ENCODE data around the gene NUFIP1. TPM values are rescaled to one million over a fixed set of nuclear protein-coding genes. Genes with fewer than 3 reads are reported as not detected.

NUFIP1 gene
- total and polyA plus RNA-seq, 2 donors: 3.0 to 4.1 TPM

- no peaks in the 10 kb centered on the region for H3K27me3 ChIP-seq (ENCODE audit: control insufficient read depth in 2 of 2, insufficient read depth in 1 of 2, low read length in 1 of 2)
- WGBS: 77% methylated on average over 9 of the region's 9 CpGs
- no peaks in the 10 kb centered on the region for H3K9me3 ChIP-seq (ENCODE audit: control insufficient read depth in 2 of 2, insufficient read depth in 1 of 2, low read length in 1 of 2)
- no peaks in the 10 kb centered on the region for H3K4me1 ChIP-seq (ENCODE audit: control insufficient read depth in 2 of 2, insufficient read depth in 2 of 2, low read length in 2 of 2)
- no peak for DNase-seq (ENCODE audit: low read depth in 6 of 9, low spot score in 9 of 9)
- peaks cover 0 to 9% of the 10 kb centered on the region in 2 donors for H3K36me3 ChIP-seq (ENCODE audit: control insufficient read depth in 2 of 2, insufficient read depth in 2 of 2, low read length in 1 of 2)
- no peak overlapping the region for H3K27ac ChIP-seq (ENCODE audit: low read depth in 1 of 2, low read length in 1 of 2)
- H3K4me3 ChIP-seq (ENCODE audit: low read length in 2 of 2): no peak overlapping the region
Observed at GRCh38 chr13:44974056-44974793, 15.0 kb downstream of the NUFIP1 start.

- peak in 2 of 9 donors; percentile 12 to 24 for DNase-seq (ENCODE audit: low read depth in 6 of 9, low spot score in 9 of 9)
- Histone ChIP-seq H3K27ac (ENCODE audit: low read depth in 1 of 2, low read length in 1 of 2) (no peak overlapping the region), H3K4me1 (ENCODE audit: control insufficient read depth in 2 of 2, insufficient read depth in 2 of 2, low read length in 2 of 2) (no peaks in the 10 kb centered on the region), H3K27me3 (ENCODE audit: control insufficient read depth in 2 of 2, insufficient read depth in 1 of 2, low read length in 1 of 2) (no peaks in the 10 kb centered on the region), H3K4me3 (ENCODE audit: low read length in 2 of 2) (no peak overlapping the region), H3K36me3 (ENCODE audit: control insufficient read depth in 2 of 2, insufficient read depth in 2 of 2, low read length in 1 of 2) (peaks cover 0 to 7% of the 10 kb centered on the region in 2 donors), H3K9me3 (ENCODE audit: control insufficient read depth in 2 of 2, insufficient read depth in 1 of 2, low read length in 1 of 2) (no peaks in the 10 kb centered on the region)
- 45% methylated on average over 3 of the region's 3 CpGs for WGBS
Observed at GRCh38 chr13:44972956-44973581, 16.2 kb downstream of the NUFIP1 start.

- peaks cover 0 to 3% of the 10 kb centered on the region in 2 donors for H3K36me3 ChIP-seq (ENCODE audit: control insufficient read depth in 2 of 2, insufficient read depth in 2 of 2, low read length in 1 of 2)
- no peaks in the 10 kb centered on the region for H3K9me3 ChIP-seq (ENCODE audit: control insufficient read depth in 2 of 2, insufficient read depth in 1 of 2, low read length in 1 of 2)
- no peaks in the 10 kb centered on the region for H3K27me3 ChIP-seq (ENCODE audit: control insufficient read depth in 2 of 2, insufficient read depth in 1 of 2, low read length in 1 of 2)
- 97% methylated on average over 7 of the region's 7 CpGs for WGBS
- no peak for DNase-seq (ENCODE audit: low read depth in 6 of 9, low spot score in 9 of 9)
- H3K4me3 ChIP-seq (ENCODE audit: low read length in 2 of 2): no peak overlapping the region
- H3K4me1 ChIP-seq (ENCODE audit: control insufficient read depth in 2 of 2, insufficient read depth in 2 of 2, low read length in 2 of 2): no peaks in the 10 kb centered on the region
- no peak overlapping the region for H3K27ac ChIP-seq (ENCODE audit: low read depth in 1 of 2, low read length in 1 of 2)
Observed at GRCh38 chr13:44971656-44972595, 17.3 kb downstream of the NUFIP1 start.

- DNase-seq (ENCODE audit: low read depth in 6 of 9, low spot score in 9 of 9): peak in 4 of 9 donors; percentile 23 to 51 (median 28)
- WGBS: 72% methylated on average over 4 of the region's 4 CpGs
- H3K36me3 ChIP-seq (ENCODE audit: control insufficient read depth in 2 of 2, insufficient read depth in 2 of 2, low read length in 1 of 2): peaks cover 5% of the 10 kb centered on the region in 2 donors
Observed at GRCh38 chr13:44969551-44970484, 19.5 kb downstream of the NUFIP1 start.

DNA sequence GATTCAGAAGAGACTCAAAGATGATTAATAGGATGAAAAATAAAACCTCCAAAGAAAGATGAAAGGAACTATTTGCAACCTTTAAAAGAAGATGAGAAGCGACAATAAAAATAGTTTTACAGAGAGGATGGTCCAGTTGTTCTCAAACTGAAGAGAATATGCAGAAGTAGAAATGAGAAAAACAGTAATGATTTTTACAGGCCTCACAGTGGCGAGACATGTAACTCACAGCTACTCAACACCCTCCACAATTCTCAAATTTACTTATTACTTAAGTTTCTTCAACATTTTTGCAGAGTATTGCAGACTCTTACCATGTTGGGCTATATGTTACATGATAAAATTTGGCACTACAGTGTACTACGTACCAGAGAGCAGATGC, 20.8 kb downstream of the NUFIP1 start:
- 94% methylated on average over 3 of the region's 3 CpGs for WGBS

More at GRCh38 chr13:44969551-44970484, 19.5 kb downstream of the NUFIP1 start:
- no peak overlapping the region for H3K27ac ChIP-seq (ENCODE audit: low read depth in 1 of 2, low read length in 1 of 2)
- H3K4me1 ChIP-seq (ENCODE audit: control insufficient read depth in 2 of 2, insufficient read depth in 2 of 2, low read length in 2 of 2): no peaks in the 10 kb centered on the region
- no peaks in the 10 kb centered on the region for H3K27me3 ChIP-seq (ENCODE audit: control insufficient read depth in 2 of 2, insufficient read depth in 1 of 2, low read length in 1 of 2)
- no peaks in the 10 kb centered on the region for H3K9me3 ChIP-seq (ENCODE audit: control insufficient read depth in 2 of 2, insufficient read depth in 1 of 2, low read length in 1 of 2)
- H3K4me3 ChIP-seq (ENCODE audit: low read length in 2 of 2): no peak overlapping the region

GRCh38 chr13:44967704-44968433, 21.4 kb downstream of the NUFIP1 start:
- WGBS: 88% methylated on average over 3 of the region's 3 CpGs
- Histone ChIP-seq H3K9me3 (ENCODE audit: control insufficient read depth in 2 of 2, insufficient read depth in 1 of 2, low read length in 1 of 2) (no peaks in the 10 kb centered on the region), H3K27me3 (ENCODE audit: control insufficient read depth in 2 of 2, insufficient read depth in 1 of 2, low read length in 1 of 2) (no peaks in the 10 kb centered on the region), H3K36me3 (ENCODE audit: control insufficient read depth in 2 of 2, insufficient read depth in 2 of 2, low read length in 1 of 2) (peaks cover 10 to 14% of the 10 kb centered on the region in 2 donors), H3K27ac (ENCODE audit: low read depth in 1 of 2, low read length in 1 of 2) (no peak overlapping the region), H3K4me1 (ENCODE audit: control insufficient read depth in 2 of 2, insufficient read depth in 2 of 2, low read length in 2 of 2) (no peaks in the 10 kb centered on the region), H3K4me3 (ENCODE audit: low read length in 2 of 2) (no peak overlapping the region)
- DNase-seq (ENCODE audit: low read depth in 6 of 9, low spot score in 9 of 9): no peak

More for the DNA sequence above, 20.8 kb downstream of the NUFIP1 start:
- Histone ChIP-seq H3K27me3 (ENCODE audit: control insufficient read depth in 2 of 2, insufficient read depth in 1 of 2, low read length in 1 of 2) (no peaks in the 10 kb centered on the region), H3K4me3 (ENCODE audit: low read length in 2 of 2) (no peak overlapping the region), H3K36me3 (ENCODE audit: control insufficient read depth in 2 of 2, insufficient read depth in 2 of 2, low read length in 1 of 2) (peaks cover 10 to 13% of the 10 kb centered on the region in 2 donors), H3K4me1 (ENCODE audit: control insufficient read depth in 2 of 2, insufficient read depth in 2 of 2, low read length in 2 of 2) (no peaks in the 10 kb centered on the region), H3K27ac (ENCODE audit: low read depth in 1 of 2, low read length in 1 of 2) (no peak overlapping the region), H3K9me3 (ENCODE audit: control insufficient read depth in 2 of 2, insufficient read depth in 1 of 2, low read length in 1 of 2) (no peaks in the 10 kb centered on the region)
- DNase-seq (ENCODE audit: low read depth in 6 of 9, low spot score in 9 of 9): no peak

DNA sequence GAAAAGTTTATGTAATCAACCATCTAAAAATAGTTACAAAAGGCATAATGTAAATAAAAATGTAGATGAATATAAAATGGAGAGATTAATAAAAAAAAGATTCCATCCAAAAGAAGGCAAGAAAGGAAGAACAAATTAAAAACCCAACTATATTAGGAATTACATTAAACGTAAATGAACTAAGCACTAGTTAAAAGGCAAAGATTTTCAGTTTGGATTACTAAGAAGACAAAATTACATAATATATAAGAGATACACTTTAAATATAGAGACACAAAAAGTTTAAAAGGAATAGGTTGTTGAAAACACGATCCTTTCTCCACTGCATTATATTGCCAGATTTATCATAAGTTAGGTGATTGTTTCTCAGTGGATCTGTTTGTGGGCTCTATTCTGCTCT, 27.3 kb downstream of the NUFIP1 start:
- WGBS: 97% methylated on average over 2 of the region's 2 CpGs
- Histone ChIP-seq H3K27ac (ENCODE audit: low read depth in 1 of 2, low read length in 1 of 2) (no peak overlapping the region), H3K36me3 (ENCODE audit: control insufficient read depth in 2 of 2, insufficient read depth in 2 of 2, low read length in 1 of 2) (peaks cover 14 to 24% of the 10 kb centered on the region in 2 donors), H3K4me1 (ENCODE audit: control insufficient read depth in 2 of 2, insufficient read depth in 2 of 2, low read length in 2 of 2) (no peaks in the 10 kb centered on the region), H3K27me3 (ENCODE audit: control insufficient read depth in 2 of 2, insufficient read depth in 1 of 2, low read length in 1 of 2) (no peaks in the 10 kb centered on the region), H3K9me3 (ENCODE audit: control insufficient read depth in 2 of 2, insufficient read depth in 1 of 2, low read length in 1 of 2) (peaks cover 2 to 4% of the 10 kb centered on the region in 2 donors), H3K4me3 (ENCODE audit: low read length in 2 of 2) (no peak overlapping the region)
- no peak for DNase-seq (ENCODE audit: low read depth in 6 of 9, low spot score in 9 of 9)

GRCh38 chr13:44955406-44955805, 33.9 kb downstream of the NUFIP1 start:
- no peak overlapping the region for H3K4me3 ChIP-seq (ENCODE audit: low read length in 2 of 2)
- H3K36me3 ChIP-seq (ENCODE audit: control insufficient read depth in 2 of 2, insufficient read depth in 2 of 2, low read length in 1 of 2): no peaks in the 10 kb centered on the region
- H3K9me3 ChIP-seq (ENCODE audit: control insufficient read depth in 2 of 2, insufficient read depth in 1 of 2, low read length in 1 of 2): no peaks in the 10 kb centered on the region
- DNase-seq (ENCODE audit: low read depth in 6 of 9, low spot score in 9 of 9): no peak
- WGBS: 94% methylated on average over 3 of the region's 3 CpGs
- no peak overlapping the region for H3K27ac ChIP-seq (ENCODE audit: low read depth in 1 of 2, low read length in 1 of 2)
- H3K27me3 ChIP-seq (ENCODE audit: control insufficient read depth in 2 of 2, insufficient read depth in 1 of 2, low read length in 1 of 2): no peaks in the 10 kb centered on the region
- H3K4me1 ChIP-seq (ENCODE audit: control insufficient read depth in 2 of 2, insufficient read depth in 2 of 2, low read length in 2 of 2): no peaks in the 10 kb centered on the region
